Fibroblast of lung (primary cell): ENCODE results near the gene GPC5.

ENCODE experiments used
- CTCF ChIP-seq, 2 donors: IDR thresholded peaks in 1 of 2; conservative IDR thresholded peaks in 1 of 2; 1 replicate in 1 of 2; 2 replicates in 1 of 2; pipeline ENCODE4 v1.5.1; 2011 to 2012; ENCODE audit warnings: low read length in 2 of 2, control low read depth in 1 of 2, inconsistent platforms in 1 of 2, low read depth in 1 of 2, mild to moderate bottlenecking in 1 of 2
- EZH2 ChIP-seq: IDR thresholded peaks from 2 replicates; pipeline ENCODE4 v1.5.1; 2012; ENCODE audit warnings: low read length, control low read depth, mild to moderate bottlenecking; ENCODE audit errors: missing control alignments

GRCh38 chr13:91684746-91685145 lies 286.3 kb downstream of the GPC5 start:
- TF ChIP-seq CTCF (conservative IDR thresholded peaks at IDR 0.05 in 1 of 2, IDR thresholded peaks at IDR 0.05 in 1 of 2; ENCODE audit: low read depth in 1 of 2, low read length in 2 of 2) (no peak), EZH2 (no peak)
